Adrenal gland (tissue), 12 donors: Measurements from ENCODE around the gene ALDH3B1. TPM values are rescaled to one million over a fixed set of nuclear protein-coding genes. Genes with fewer than 3 reads are reported as not detected.

ENCODE experiments used
- DNase-seq, 7 donors: peaks; one replicate each; pipeline ENCODE4 v3.0.0-alpha.2; 2019 to 2020
- H3K27ac ChIP-seq, 5 donors: fragments of 200-600 bp; sonication (generic) in 4 of 5; 1 replicate in 3 of 5; 2 replicates in 2 of 5; pipeline versions ENCODE4 v1.5.1 to v1.8.0; 2016 to 2020; ENCODE audit warnings: mild to moderate bottlenecking in 1 of 5
- H3K27me3 ChIP-seq: fragments of 200-600 bp; 2 replicates; pipeline ENCODE4 v1.8.0; 2021
- H3K36me3 ChIP-seq, 2 donors: fragments of 200-600 bp; replicated peaks in 1 of 2; 1 replicate in 1 of 2; 2 replicates in 1 of 2; pipeline versions ENCODE4 v1.5.1 to v1.8.0; 2018 to 2022
- H3K4me1 ChIP-seq, 2 donors: fragments of 200-600 bp; replicated peaks in 1 of 2; 1 replicate in 1 of 2; 2 replicates in 1 of 2; pipeline versions ENCODE4 v1.5.1 to v1.8.0; 2018 to 2021
- H3K4me3 ChIP-seq, 4 donors: fragments of 200-600 bp; sonication (generic) in 3 of 4; one replicate each; pipeline ENCODE4 v1.5.1; 2016 to 2018
- H3K9me3 ChIP-seq, 3 donors: fragments of 200-600 bp; sonication (generic) in 1 of 3; replicated peaks in 1 of 3; 1 replicate in 2 of 3; 2 replicates in 1 of 3; pipeline versions ENCODE4 v1.5.1 to v1.8.0; 2016 to 2021
- POLR2A ChIP-seq, 2 donors: fragments of 450-650 bp; IDR thresholded peaks; one replicate each; pipeline ENCODE4 v1.6.1; 2017; ENCODE audit warnings: antibody characterized with exemption in 2 of 2, mild to moderate bottlenecking in 2 of 2, moderate library complexity in 1 of 2
- WGBS, 4 donors: extraction: QIAGEN DNeasy Blood & Tissue Kit in 2 of 4; methylation state at CpG; one replicate each; pipeline versions ENCODE4 v1.1.5 to v1.1.7; 2013 to 2017; 5-methylcytosine and 5-hydroxymethylcytosine counted together
- intact Hi-C, 2 donors: fragments of 100-400 bp; cut with DNase I; formaldehyde crosslinking; loops; one replicate each; pipeline versions ENCODE4 v1.14.1 to v1.15.0; 2022 to 2023
- polyA plus RNA-seq, 3 donors: library from polyadenylated mRNA; stranded (reverse); fragments of 200-250 nt in 2 of 3; fragments of 350-450 nt in 1 of 3; fragmentation: Illumina TruSeq in 1 of 3; extraction: RNeasy Lipid Tissue Mini Kit (QIAGEN cat#74804) in 1 of 3; gene quantifications; one replicate each; pipeline ENCODE4 v1.2.3, GENCODE V29; 2013 to 2014
- total RNA-seq, 9 donors: library from RNA; depleted of rRNA in 4 of 9; stranded (reverse); fragments of >200 nt in 4 of 9; fragments of 120-200 nt in 1 of 9; fragmentation: NEBNext Ultra II Directional in 1 of 9; extraction: Animal tissue kit (Norgen Biotek cat#: 25700) in 1 of 9; gene quantifications; one replicate each; pipeline versions ENCODE4 v1.1.0 to v1.2.4, GENCODE V29; 2013 to 2023
- TF ChIP-seq, protein P1 (sequence below), 6 experiments: fragments of 450-650 bp in 4 of 6; fragments of 200-600 bp in 2 of 6; sonication (generic) in 1 of 6; IDR thresholded peaks; 1 replicate in 5 of 6; 2 replicates in 1 of 6; pipeline versions ENCODE4 v1.5.1 to v1.8.0; 2016 to 2021; ENCODE audit warnings: antibody characterized with exemption in 6 of 6, mild to moderate bottlenecking in 2 of 6, moderate library complexity in 1 of 6
- donor health status: healthy with polysubstance abuse.
- donor health status: Bipolar disorder and iron deficiency.
- donor health status: DM: yes; HTN: yes; CAD: no.
- donor health status: DM: no; HTN: no; CAD: no.
- donor health status: DM: no; HTN: no; CAD: no.
- donor health status: DM: yes; HTN: yes; CAD: no.

ALDH3B1 gene
- total and polyA plus RNA-seq, 12 donors: 0.72 to 70.3 (median 51.6) TPM

DNA sequence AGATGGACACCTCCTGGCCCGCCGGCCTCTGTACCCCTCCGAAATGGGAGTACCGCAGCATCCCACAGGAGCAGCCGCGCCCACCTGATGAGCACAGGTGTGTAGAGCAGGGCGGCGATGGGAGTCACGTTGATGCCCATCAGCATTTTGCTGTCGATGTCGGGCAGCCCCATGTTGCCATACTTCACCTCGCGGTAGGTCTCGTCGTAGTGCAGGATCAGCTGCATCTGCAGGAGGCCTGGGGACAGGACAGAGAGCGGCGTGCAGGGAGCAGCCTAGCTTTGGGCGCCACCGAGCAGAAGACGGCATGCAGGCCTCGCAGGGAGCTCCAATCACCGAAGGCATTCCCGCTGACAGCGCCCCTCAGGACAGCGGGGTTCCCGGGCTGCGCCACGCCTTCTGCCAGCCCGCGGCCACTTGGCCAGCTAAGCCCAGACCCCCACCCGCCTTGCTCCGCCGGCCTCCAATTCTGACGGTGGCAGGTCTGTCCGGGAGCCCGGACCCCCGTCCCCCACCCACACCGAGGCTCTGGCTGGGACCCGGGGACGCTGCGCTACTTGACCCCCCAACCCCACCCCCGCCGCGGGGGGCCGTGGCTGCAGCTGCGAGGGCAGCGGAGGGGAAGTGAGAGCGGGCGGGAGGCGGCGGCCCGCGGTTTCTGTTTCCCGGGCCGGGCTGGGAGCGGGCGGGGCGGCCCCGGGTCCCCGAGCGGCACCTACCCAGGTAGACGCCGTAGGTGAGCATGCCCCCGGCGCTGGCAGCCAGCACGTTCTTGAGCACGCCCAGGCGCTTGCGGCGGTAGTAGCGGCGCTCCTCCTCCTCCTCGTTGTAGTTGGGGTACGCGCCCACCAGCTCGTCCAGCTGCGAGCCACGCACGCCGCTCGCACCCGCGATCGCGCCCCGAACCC lies 6.9 kb upstream of the ALDH3B1 start:
- H3K36me3 ChIP-seq: no peaks in the 10 kb centered on the region
- peaks cover 0 to 6% of the 10 kb centered on the region in 2 donors for H3K4me1 ChIP-seq
- DNase-seq: peak in 6 of 7 donors; percentile 25 to 65 (median 48)
- 15 to 70% (median 27%) methylated on average over 11 to 86 of the region's 86 CpGs for WGBS, 4 donors
- H3K27me3 ChIP-seq: no peaks in the 10 kb centered on the region
- no peak for TF ChIP-seq POLR2A (IDR thresholded peaks at IDR 0.05)
- TF ChIP-seq, protein P1, sequence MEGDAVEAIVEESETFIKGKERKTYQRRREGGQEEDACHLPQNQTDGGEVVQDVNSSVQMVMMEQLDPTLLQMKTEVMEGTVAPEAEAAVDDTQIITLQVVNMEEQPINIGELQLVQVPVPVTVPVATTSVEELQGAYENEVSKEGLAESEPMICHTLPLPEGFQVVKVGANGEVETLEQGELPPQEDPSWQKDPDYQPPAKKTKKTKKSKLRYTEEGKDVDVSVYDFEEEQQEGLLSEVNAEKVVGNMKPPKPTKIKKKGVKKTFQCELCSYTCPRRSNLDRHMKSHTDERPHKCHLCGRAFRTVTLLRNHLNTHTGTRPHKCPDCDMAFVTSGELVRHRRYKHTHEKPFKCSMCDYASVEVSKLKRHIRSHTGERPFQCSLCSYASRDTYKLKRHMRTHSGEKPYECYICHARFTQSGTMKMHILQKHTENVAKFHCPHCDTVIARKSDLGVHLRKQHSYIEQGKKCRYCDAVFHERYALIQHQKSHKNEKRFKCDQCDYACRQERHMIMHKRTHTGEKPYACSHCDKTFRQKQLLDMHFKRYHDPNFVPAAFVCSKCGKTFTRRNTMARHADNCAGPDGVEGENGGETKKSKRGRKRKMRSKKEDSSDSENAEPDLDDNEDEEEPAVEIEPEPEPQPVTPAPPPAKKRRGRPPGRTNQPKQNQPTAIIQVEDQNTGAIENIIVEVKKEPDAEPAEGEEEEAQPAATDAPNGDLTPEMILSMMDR (IDR thresholded peaks at IDR 0.05): no peak
- peak overlapping the region; percentile 40 to 92 (median 64) for H3K4me3 ChIP-seq
- H3K27ac ChIP-seq: peak overlapping the region in 3 of 5 donors; percentile 64 to 92 (median 68)
- H3K9me3 ChIP-seq: no peaks in the 10 kb centered on the region
- intact Hi-C loops: no loop called here

DNA sequence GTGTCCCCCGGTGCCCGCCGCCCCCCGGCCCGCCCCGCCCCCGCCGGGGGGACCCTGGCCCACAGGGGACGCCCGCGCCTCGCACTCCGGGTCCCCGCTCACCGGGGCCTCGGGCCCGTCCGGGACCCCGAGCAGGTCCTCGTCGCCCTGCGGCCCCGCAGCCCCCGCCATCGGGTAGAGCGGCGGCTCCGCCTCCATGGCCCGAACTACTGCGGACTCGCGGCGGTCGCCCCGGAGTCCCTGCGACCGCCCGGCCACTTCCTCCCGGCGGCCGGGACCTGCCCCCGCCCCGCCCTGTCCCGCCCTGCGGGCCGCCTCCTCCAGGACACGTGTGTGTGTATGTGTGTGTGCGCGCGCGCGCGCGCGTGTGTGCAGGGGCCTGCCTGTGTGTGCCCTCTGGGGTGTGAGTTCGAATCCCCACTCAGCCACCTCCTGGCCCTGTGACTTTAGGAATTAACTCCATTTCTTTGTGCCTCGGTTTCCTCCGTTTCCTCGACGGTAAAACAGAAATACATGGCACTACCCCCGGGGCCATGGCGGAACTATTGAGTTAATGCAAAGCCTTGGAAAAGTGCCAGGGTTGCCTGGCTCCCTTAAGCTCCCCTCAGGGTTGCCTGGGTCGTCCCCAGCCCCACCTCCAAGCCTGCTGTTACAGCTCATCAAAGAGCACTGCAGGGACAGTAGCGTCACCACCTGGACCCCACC lies 6.1 kb upstream of the ALDH3B1 start, which contains the start of gene UNC93B1:
TSS of gene UNC93B1 (minus strand) at position 252 of the 705 bp plus-strand sequence. CDS start at position 198, 54 bp downstream.
- Histone ChIP-seq H3K27ac (peak within 1 kb of the TSS in 3 of 5 donors; percentile 64 to 92 (median 68)), H3K4me1 (peaks cover under 1 to 12% of the 10 kb centered on the region in 2 donors), H3K9me3 (no peaks in the 10 kb centered on the region), H3K27me3 (no peaks in the 10 kb centered on the region), H3K36me3 (no peaks in the 10 kb centered on the region), H3K4me3 (peak within 1 kb of the TSS; percentile 40 to 92 (median 64))
- intact Hi-C loops: no loop called here
- 0 to 5% (median 4%) methylated on average over 4 to 64 of the region's 64 CpGs for WGBS, 4 donors
- peak; percentile 89 to 94 (median 92) for DNase-seq
- TF ChIP-seq, protein P1 (IDR thresholded peaks at IDR 0.05): no peak
- peak in 1 of 2 donors; percentile 64 for TF ChIP-seq POLR2A (IDR thresholded peaks at IDR 0.05)

DNA sequence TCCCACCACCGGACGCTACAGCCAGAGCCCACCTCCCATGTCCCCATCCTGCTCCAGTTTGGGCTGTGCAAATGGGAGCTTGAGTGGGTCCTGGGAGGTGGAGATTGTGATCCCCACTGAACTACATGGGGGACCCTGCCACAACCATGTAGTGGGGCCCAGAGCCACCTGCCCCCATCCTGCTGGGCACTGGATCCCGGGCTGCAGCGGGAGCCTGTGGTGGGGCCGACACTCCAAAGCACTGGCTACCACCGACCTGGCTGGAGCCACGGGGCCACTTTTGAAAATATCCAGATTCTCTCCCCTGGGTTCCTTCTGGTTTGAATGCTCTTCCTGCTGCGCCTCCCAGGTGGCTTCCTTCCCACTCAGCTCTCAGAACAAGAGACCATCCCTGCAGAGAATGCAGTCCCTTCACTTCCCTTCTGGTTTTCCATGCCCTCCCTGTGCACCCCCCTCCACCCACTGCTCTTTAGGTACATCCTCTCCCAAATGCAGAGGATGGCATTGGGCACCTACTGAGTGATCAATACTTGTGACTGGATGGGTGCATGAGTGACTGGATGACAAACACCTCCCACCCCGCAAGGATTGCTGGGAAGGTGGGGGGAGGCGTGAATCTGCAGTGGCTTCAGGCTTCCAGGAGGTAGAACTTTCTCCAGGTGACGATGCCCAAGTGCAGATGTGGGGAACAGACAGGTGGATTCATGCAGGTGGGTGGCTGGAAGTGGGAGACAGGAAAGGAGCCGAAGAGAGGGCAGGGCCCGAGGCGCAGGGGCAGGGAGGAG lies 5.4 kb upstream of the ALDH3B1 start:
- WGBS, 4 donors: 71 to 89% (median 75%) methylated on average over 12 to 14 of the region's 14 CpGs
- Histone ChIP-seq H3K4me1 (peaks cover 8 to 20% of the 10 kb centered on the region in 2 donors), H3K36me3 (no peaks in the 10 kb centered on the region), H3K4me3 (no peak overlapping the region), H3K9me3 (no peaks in the 10 kb centered on the region), H3K27ac (no peak overlapping the region), H3K27me3 (no peaks in the 10 kb centered on the region)
- peak in 1 of 7 donors; percentile 13 for DNase-seq
- intact Hi-C loops: no loop called here
- TF ChIP-seq, protein P1 (IDR thresholded peaks at IDR 0.05): no peak
- TF ChIP-seq POLR2A (IDR thresholded peaks at IDR 0.05): no peak
